Vagina (tissue), 2 donors: Measurements from ENCODE around the gene PASK. TPM values are rescaled to one million over a fixed set of nuclear protein-coding genes. Genes with fewer than 3 reads are reported as not detected.

Experiments
- DNase-seq, 2 donors: peaks; one replicate each; pipeline ENCODE4 v3.0.0-alpha.2; 2017; ENCODE audit errors: extremely low spot score in 2 of 2
- H3K27ac ChIP-seq: fragments of 200-600 bp; sonication (generic); one replicate; pipeline ENCODE4 v1.5.1; 2019
- H3K27me3 ChIP-seq: fragments of 200-600 bp; sonication (generic); one replicate; pipeline ENCODE4 v1.5.1; 2019
- H3K36me3 ChIP-seq, 2 donors: fragments of 200-600 bp; sonication (generic); one replicate each; pipeline ENCODE4 v1.5.1; 2017 to 2019
- H3K4me1 ChIP-seq: fragments of 200-600 bp; sonication (generic); one replicate; pipeline ENCODE4 v1.5.1; 2019
- H3K4me3 ChIP-seq, 2 donors: fragments of 200-600 bp; sonication (generic); 1 replicate in 1 of 2; 2 replicates in 1 of 2; pipeline ENCODE4 v1.5.1; 2016 to 2019
- H3K9me3 ChIP-seq: fragments of 200-600 bp; sonication (generic); one replicate; pipeline ENCODE4 v1.5.1; 2019
- CTCF ChIP-seq, 3 experiments: fragments of 450-650 bp in 2 of 3; fragments of 200-600 bp in 1 of 3; sonication (generic) in 1 of 3; IDR thresholded peaks; one replicate each; pipeline ENCODE4 v1.5.1; 2017 to 2019; ENCODE audit warnings: antibody characterized with exemption in 3 of 3, mild to moderate bottlenecking in 2 of 3, moderate library complexity in 2 of 3
- POLR2A ChIP-seq, 2 donors: fragments of 450-650 bp; IDR thresholded peaks; one replicate each; pipeline ENCODE4 v1.6.1; 2017; ENCODE audit warnings: antibody characterized with exemption in 2 of 2, mild to moderate bottlenecking in 2 of 2, moderate library complexity in 2 of 2
- POLR2AphosphoS5 ChIP-seq, 2 donors: sonication (generic); formaldehyde crosslinking; IDR thresholded peaks; one replicate each; pipeline ENCODE4 v1.9.0; 2017; ENCODE audit warnings: antibody characterized with exemption in 2 of 2, mild to moderate bottlenecking in 2 of 2, low read depth in 1 of 2; ENCODE audit not compliant: insufficient read depth in 1 of 2
- intact Hi-C: fragments of 100-400 bp; cut with DNase I; formaldehyde crosslinking; loops from one replicate; pipeline ENCODE4 v1.15.1; 2023
- total RNA-seq: library from RNA; depleted of rRNA; stranded (reverse); fragments of >200 nt; gene quantifications from one replicate; pipeline ENCODE4 v1.2.3, GENCODE V29; 2016

PASK gene
- total RNA-seq, 1 donor from 2014 or later = 6.4 TPM

- TF ChIP-seq POLR2AphosphoS5 (IDR thresholded peaks at IDR 0.05; ENCODE audit: insufficient read depth in 1 of 2, low read depth in 1 of 2) (no peak), CTCF (IDR thresholded peaks at IDR 0.05) (no peak), POLR2A (IDR thresholded peaks at IDR 0.05) (no peak)
- Histone ChIP-seq H3K9me3 (no peaks in the 10 kb centered on the region), H3K36me3 (no peaks in the 10 kb centered on the region), H3K4me1 (peaks cover 27% of the 10 kb centered on the region), H3K4me3 (peak overlapping the region; percentile 94 to 100), H3K27ac (no peak overlapping the region), H3K27me3 (no peaks in the 10 kb centered on the region)
- DNase-seq = no peak
- intact Hi-C loops = no loop called here
Observed at GRCh38 chr2:241148239-241148638, 1.0 kb downstream of the PASK start.

GRCh38 chr2:241147336-241147735 is 1.9 kb downstream of the PASK start:
- TF ChIP-seq POLR2A (IDR thresholded peaks at IDR 0.05) = no peak
- no peak for TF ChIP-seq CTCF (IDR thresholded peaks at IDR 0.05)
- TF ChIP-seq POLR2AphosphoS5 (IDR thresholded peaks at IDR 0.05; ENCODE audit: insufficient read depth in 1 of 2, low read depth in 1 of 2) = no peak

GRCh38 chr2:241146286-241146685 is 3.0 kb downstream of the PASK start:
- Histone ChIP-seq H3K4me3 (no peak overlapping the region), H3K36me3 (no peaks in the 10 kb centered on the region), H3K27ac (no peak overlapping the region), H3K27me3 (no peaks in the 10 kb centered on the region), H3K4me1 (peaks cover 15% of the 10 kb centered on the region), H3K9me3 (no peaks in the 10 kb centered on the region)
- TF ChIP-seq POLR2AphosphoS5 (IDR thresholded peaks at IDR 0.05; ENCODE audit: insufficient read depth in 1 of 2, low read depth in 1 of 2) = no peak
- TF ChIP-seq CTCF (IDR thresholded peaks at IDR 0.05) = no peak
- TF ChIP-seq POLR2A (IDR thresholded peaks at IDR 0.05) = no peak
- intact Hi-C loops = no loop called here
- DNase-seq = no peak

More at GRCh38 chr2:241147336-241147735, 1.9 kb downstream of the PASK start:
- Histone ChIP-seq H3K9me3 (no peaks in the 10 kb centered on the region), H3K4me3 (no peak overlapping the region), H3K27ac (no peak overlapping the region), H3K4me1 (peaks cover 26% of the 10 kb centered on the region), H3K36me3 (no peaks in the 10 kb centered on the region), H3K27me3 (no peaks in the 10 kb centered on the region)
- intact Hi-C loops = no loop called here
- no peak for DNase-seq

DNA sequence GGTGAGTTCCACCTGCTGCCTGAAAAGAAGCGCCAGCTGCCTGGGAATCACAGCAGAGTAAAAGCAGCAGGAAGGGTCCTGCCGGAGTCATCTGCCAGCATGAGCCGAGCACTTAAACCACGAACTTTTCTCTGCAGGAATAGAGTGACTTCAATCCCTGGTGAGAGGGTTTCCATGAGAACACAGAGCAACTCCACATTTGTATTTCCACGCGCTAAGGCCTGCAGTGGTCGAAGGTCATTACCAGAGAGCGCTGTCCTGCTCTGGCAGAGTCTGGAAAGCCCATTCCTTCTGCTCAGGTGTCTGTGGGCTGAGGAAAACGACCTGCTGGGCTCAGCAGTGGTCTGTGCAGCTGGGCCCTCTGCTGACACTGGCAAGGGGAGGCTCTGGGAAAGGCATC is 6.7 kb downstream of the PASK start:
- Histone ChIP-seq H3K9me3 (no peaks in the 10 kb centered on the region), H3K27ac (no peak overlapping the region), H3K27me3 (no peaks in the 10 kb centered on the region), H3K36me3 (no peaks in the 10 kb centered on the region), H3K4me1 (no peaks in the 10 kb centered on the region), H3K4me3 (no peak overlapping the region)
- TF ChIP-seq CTCF (IDR thresholded peaks at IDR 0.05) (no peak), POLR2AphosphoS5 (IDR thresholded peaks at IDR 0.05; ENCODE audit: insufficient read depth in 1 of 2, low read depth in 1 of 2) (no peak), POLR2A (IDR thresholded peaks at IDR 0.05) (no peak)
- DNase-seq = no peak
- intact Hi-C loops = no loop called here

DNA sequence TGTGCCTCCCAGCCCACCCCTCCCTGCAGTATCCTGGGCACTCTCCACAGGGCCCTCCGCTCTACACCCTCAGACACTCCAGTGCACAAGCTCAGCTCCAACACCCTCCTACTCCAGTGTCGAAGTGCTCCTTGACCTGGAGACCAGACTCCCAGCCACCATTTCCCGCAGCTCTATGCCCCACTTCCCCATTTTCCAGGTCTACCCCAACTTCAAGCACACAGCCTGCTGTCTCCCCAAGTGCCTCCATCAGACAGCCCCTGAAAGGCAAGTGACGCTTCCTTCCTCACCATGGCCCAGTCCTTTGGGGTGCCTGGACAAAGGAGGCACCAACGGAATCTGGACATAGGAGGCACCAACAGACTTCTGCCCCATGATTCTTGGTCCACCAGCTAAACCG is 7.2 kb downstream of the PASK start:
- no peak for TF ChIP-seq CTCF (IDR thresholded peaks at IDR 0.05)
- TF ChIP-seq POLR2AphosphoS5 (IDR thresholded peaks at IDR 0.05; ENCODE audit: insufficient read depth in 1 of 2, low read depth in 1 of 2) = no peak
- no peak for TF ChIP-seq POLR2A (IDR thresholded peaks at IDR 0.05)
- no peak overlapping the region for H3K27ac ChIP-seq
- DNase-seq = no peak
- no peaks in the 10 kb centered on the region for H3K4me1 ChIP-seq
- H3K36me3 ChIP-seq = no peaks in the 10 kb centered on the region
- no peaks in the 10 kb centered on the region for H3K9me3 ChIP-seq
- intact Hi-C loops = no loop called here
- no peaks in the 10 kb centered on the region for H3K27me3 ChIP-seq
- no peak overlapping the region for H3K4me3 ChIP-seq
